HG02678 (cell line): ENCODE results near the gene PXYLP1.

ENCODE experiments used
- ATAC-seq: cut with Tn5 transposase; IDR thresholded peaks from one replicate; pipeline ENCODE4 v1.9.1; 2021; ENCODE audit warnings: mild to moderate bottlenecking, moderate library complexity; ENCODE audit not compliant: unreplicated experiment

PXYLP1 gene

DNA sequence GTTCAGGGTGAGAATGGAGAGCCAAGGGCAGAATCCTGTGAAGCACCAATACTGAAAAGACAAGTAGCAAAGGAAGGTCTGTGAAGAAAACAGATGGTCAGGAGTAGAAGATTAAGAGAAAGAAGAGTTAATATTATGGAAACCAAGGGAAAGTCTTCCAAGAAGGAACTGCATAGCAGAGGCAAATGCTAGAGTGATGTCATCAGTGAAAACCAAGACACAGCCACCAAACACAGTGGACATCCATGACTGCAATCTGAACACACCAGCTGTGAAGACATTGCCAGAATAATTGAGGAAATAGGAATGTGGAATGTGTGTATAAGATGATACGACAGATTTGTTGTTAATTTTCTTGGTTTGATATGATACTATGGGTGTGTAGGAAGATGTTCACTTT is 109.9 kb downstream of the PXYLP1 start:
- no peak for ATAC-seq

DNA sequence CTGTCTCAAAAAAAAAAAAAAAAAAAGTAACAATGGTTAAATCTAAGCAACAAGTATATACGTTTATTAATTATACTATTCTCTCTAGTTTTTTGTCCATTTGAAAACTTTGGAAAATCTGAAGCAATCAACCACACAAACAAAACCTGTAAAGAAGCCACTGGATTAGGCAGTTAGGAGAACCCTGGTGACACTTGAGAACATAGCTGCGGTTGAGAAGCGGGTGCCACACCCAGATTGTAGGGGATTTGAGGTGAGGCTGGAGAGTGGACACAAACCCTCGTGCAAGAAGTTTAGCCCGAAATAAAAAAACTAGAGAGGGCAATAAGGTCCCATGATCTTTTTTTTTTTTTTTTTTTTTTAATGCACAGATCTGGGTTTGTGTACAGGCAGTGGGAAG is 110.8 kb downstream of the PXYLP1 start:
- ATAC-seq: no peak

DNA sequence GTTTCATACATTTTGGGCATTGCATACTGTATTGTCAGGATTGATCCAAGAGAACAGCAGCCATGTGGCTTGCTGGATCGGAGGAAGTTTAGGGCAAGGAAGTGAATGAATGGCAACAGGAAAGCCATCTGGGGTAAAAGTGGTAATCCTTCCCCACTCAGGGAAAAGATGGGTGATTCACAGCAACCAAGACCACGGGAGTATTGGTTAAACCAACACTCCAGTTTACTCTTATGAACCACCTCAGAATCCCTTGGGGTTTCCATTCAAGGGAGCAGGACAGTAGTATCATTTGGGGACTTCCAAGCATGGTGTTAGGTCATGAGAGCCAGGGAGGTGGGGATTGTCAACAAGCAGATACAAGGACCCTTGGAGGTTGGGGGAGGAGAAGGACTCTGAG is 111.5 kb downstream of the PXYLP1 start:
- no peak for ATAC-seq

DNA sequence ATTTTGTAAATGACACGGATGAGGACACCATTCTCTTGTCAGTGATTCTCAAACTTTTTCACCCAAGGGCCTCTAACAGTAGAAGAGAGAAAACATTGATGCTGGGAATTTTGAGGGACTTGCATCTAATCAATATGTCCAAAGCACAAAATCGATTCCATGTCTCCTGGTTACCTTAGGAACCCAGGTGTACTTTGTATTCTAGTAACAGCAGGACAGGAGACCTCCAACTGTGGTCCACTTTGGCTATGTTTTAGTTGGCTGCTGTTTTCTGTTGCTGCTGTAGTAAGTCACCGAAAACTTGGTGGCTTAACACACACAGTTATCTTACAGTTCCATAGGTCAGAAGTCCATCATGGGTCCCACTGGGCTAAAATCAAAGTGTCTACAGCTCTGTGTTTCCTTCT is 112.2 kb downstream of the PXYLP1 start:
- no peak for ATAC-seq
